ENCODE measurements around the gene PDCD5.

DNA sequence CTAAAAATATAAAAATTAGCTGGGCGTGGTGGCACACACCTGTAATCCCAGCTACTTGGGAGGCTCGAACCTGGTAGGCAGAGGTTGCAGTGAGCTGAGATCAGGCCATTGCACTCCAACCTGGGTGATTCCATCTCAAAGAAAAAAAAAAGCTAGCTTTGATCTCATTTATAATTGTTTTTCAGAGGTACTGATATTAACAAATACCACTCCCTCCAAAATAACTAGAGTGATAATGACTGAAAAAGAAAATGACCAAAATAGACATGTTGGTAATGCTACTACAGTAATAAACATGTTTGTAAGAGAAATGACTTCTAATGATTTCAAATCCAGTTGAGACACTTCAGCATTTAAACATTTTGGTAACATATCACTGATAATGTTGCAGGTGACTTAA is 13.0 kb downstream of the PDCD5 start:
- no peak for TF ChIP-seq POLR2A (IDR thresholded peaks at IDR 0.05)
- TF ChIP-seq, protein P1, sequence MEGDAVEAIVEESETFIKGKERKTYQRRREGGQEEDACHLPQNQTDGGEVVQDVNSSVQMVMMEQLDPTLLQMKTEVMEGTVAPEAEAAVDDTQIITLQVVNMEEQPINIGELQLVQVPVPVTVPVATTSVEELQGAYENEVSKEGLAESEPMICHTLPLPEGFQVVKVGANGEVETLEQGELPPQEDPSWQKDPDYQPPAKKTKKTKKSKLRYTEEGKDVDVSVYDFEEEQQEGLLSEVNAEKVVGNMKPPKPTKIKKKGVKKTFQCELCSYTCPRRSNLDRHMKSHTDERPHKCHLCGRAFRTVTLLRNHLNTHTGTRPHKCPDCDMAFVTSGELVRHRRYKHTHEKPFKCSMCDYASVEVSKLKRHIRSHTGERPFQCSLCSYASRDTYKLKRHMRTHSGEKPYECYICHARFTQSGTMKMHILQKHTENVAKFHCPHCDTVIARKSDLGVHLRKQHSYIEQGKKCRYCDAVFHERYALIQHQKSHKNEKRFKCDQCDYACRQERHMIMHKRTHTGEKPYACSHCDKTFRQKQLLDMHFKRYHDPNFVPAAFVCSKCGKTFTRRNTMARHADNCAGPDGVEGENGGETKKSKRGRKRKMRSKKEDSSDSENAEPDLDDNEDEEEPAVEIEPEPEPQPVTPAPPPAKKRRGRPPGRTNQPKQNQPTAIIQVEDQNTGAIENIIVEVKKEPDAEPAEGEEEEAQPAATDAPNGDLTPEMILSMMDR (IDR thresholded peaks at IDR 0.05): no peak
